Skeletal muscle satellite cell (primary cell): ENCODE measurements around the gene JMY.
"Not testable (repeated sequence)": the region's sequence is repeated elsewhere in the genome, so short reads cannot be mapped to it uniquely, and the experiment has no call there.

Experiments
- H3K27me3 ChIP-seq: 2 replicates; pipeline ENCODE4 v1.7.0; 2013; ENCODE audit warnings: low read length; ENCODE audit not compliant: control insufficient read depth, insufficient read depth
- H3K36me3 ChIP-seq: 2 replicates; pipeline ENCODE4 v1.7.0; 2013; ENCODE audit warnings: mild to moderate bottlenecking, control low read depth, low read length; ENCODE audit not compliant: insufficient read depth
- H3K4me1 ChIP-seq: 2 replicates; pipeline ENCODE4 v1.7.0; 2013; ENCODE audit warnings: low read length; ENCODE audit not compliant: control insufficient read depth, insufficient read depth
- H3K4me2 ChIP-seq: 2 replicates; pipeline ENCODE4 v1.7.0; 2013; ENCODE audit warnings: mild to moderate bottlenecking, low read length
- H3K4me3 ChIP-seq: 2 replicates; pipeline ENCODE4 v1.7.0; 2013; ENCODE audit warnings: low read length
- H3K9ac ChIP-seq: 2 replicates; pipeline ENCODE4 v1.7.0; 2013; ENCODE audit warnings: mild to moderate bottlenecking, low read depth, low read length, moderate library complexity
- H3K9me3 ChIP-seq: replicated peaks from 2 replicates; pipeline ENCODE4 v1.7.0; 2013; ENCODE audit warnings: mild to moderate bottlenecking, control low read depth, low read length

JMY gene

DNA sequence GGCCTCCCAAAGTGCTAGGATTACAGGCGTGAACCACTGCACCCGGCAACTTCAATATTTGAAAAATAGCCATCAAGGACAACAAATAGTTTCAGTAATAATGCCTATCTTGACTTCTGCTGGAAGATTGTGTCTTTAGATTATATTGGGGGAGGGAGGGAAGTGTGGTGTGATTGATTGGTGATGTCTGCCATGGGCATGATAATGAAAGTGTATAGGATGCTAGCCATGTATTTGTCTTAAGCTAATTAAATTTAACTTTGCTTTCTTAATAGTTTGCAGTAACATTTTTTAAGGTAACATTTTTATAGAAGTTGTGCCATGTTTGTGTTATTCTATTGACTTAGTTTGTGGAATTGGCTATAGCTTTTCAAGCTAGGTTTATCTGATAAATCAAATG is 4.6 kb downstream of the JMY start:
- no peaks in the 10 kb centered on the region for H3K9me3 ChIP-seq
- H3K4me1 ChIP-seq: peaks cover 15% of the 10 kb centered on the region
- no peak overlapping the region for H3K4me2 ChIP-seq
- H3K9ac ChIP-seq: no peak overlapping the region
- H3K27me3 ChIP-seq: no peaks in the 10 kb centered on the region
- no peaks in the 10 kb centered on the region for H3K36me3 ChIP-seq
- H3K4me3 ChIP-seq: no peak overlapping the region

DNA sequence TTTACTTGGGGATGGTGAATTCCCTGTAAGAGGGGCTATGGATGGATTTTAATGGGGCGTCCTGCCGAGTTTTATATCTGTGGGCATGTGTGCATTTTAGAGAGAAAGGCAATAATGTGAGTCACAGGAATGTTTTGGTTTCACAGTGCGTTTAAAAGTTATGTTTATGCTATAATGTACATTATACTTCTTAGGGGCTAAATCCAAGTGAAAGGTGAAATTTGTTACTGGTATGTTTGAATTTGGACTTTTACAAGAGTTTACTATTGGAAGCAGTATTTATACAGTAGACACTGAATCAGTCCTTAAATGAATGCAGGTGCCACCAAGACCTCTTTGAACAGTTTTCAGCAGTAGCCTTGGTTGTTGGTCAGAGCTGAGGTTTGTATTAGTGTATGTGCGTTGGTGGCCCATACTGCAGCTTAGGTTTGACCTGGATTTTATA is 5.6 kb downstream of the JMY start:
- no peaks in the 10 kb centered on the region for H3K9me3 ChIP-seq
- no peak overlapping the region for H3K9ac ChIP-seq
- no peaks in the 10 kb centered on the region for H3K36me3 ChIP-seq
- H3K4me2 ChIP-seq: no peak overlapping the region
- no peak overlapping the region for H3K4me3 ChIP-seq
- H3K27me3 ChIP-seq: no peaks in the 10 kb centered on the region
- peaks cover 15% of the 10 kb centered on the region for H3K4me1 ChIP-seq

DNA sequence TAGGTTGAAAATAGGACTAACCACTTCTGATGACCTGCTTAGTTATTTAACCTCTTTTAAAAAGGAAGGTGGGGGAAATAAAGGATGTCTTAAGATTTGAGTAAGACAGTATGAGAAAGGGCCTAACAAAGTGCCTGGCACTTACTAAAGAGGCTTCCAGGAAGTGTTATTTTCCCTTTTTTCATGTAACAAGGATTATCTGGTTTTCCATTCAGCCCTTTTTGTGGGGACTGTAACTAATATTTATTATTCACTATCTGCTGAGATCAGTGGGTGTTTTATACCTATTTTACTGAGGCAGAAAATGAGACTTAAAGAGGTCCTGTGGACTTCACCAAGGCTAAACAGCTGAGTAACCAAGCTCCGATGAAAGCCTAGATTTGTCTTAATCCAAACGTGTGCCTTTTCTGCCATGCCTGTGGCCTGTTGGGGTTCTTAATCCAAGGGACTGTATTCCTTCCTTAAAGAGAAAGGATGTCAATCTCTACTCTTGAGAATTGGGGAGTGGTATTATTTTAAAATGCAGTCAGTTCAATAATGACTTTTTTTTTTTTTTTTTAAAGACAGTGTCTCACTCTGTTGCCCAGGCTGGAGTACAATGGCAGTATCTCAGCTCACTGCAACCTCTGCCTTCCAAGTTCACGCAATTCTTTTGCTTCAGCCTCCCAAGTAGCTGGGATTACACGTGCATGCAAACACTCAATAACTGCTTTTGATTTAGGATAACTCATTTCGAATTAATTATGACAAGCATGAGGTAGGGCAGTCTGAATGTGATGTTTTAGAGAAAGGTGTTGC is 6.5 kb downstream of the JMY start:
- Histone ChIP-seq H3K4me3 (no peak overlapping the region), H3K4me1 (peaks cover 12% of the 10 kb centered on the region), H3K27me3 (no peaks in the 10 kb centered on the region), H3K4me2 (no peak overlapping the region), H3K36me3 (no peaks in the 10 kb centered on the region), H3K9ac (no peak overlapping the region), H3K9me3 (no peaks in the 10 kb centered on the region)

- no peak overlapping the region for H3K4me3 ChIP-seq
- H3K36me3 ChIP-seq: no peaks in the 10 kb centered on the region
- H3K9ac ChIP-seq: no peak overlapping the region
- H3K9me3 ChIP-seq: no peaks in the 10 kb centered on the region
- no peak overlapping the region for H3K4me2 ChIP-seq
- H3K27me3 ChIP-seq: no peaks in the 10 kb centered on the region
- H3K4me1 ChIP-seq: peaks cover 4% of the 10 kb centered on the region
These were observed 7.3 kb downstream of the JMY start for GRCh38 chr5:79243224-79243623.

GRCh38 chr5:79254067-79254466 is 18.1 kb downstream of the JMY start:
- not testable (repeated sequence) for H3K36me3 ChIP-seq, H3K4me1 ChIP-seq, H3K9ac ChIP-seq, H3K27me3 ChIP-seq, H3K9me3 ChIP-seq, H3K4me2 ChIP-seq, H3K4me3 ChIP-seq

DNA sequence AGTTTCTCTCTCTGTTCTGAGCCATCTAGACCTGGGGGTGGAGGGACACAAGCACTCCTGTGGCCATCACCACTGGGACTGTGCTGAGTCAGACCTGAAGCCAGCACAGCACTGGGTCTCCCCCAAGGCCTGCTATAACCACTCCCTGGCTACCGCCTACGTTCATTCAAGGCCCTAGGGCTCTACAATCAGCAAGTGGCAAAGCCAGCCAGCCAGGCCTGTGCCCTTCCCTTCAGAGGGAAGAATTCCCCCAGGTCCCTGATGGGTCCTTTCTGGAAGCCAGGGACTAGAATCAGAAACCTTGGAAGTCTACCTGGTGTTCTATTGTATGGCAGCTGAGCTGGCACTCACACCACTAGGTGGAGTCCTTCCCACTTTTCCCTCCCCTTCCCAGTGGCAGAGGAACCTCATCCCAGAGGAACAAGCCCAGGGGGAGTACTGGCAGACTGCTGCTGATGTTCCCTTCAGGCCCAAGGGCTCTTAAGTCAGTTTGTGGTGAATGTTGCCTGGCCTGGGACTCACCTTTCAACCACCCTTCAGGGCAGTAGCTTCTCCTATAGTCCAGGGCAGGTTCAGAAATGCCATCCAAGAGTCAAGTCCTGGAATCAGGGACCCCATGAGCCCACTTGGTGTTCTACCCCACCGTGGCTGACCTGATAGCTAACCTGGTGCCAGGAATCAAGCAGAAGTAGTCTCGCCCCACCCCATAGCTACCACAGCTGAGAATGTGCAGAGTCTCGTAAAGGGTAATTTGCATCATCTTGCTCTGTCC is 20.0 kb downstream of the JMY start:
- H3K9me3 ChIP-seq: no peaks in the 10 kb centered on the region
- no peak overlapping the region for H3K4me3 ChIP-seq
- no peaks in the 10 kb centered on the region for H3K27me3 ChIP-seq
- no peaks in the 10 kb centered on the region for H3K4me1 ChIP-seq
- no peak overlapping the region for H3K4me2 ChIP-seq
- H3K36me3 ChIP-seq: no peaks in the 10 kb centered on the region
- no peak overlapping the region for H3K9ac ChIP-seq

DNA sequence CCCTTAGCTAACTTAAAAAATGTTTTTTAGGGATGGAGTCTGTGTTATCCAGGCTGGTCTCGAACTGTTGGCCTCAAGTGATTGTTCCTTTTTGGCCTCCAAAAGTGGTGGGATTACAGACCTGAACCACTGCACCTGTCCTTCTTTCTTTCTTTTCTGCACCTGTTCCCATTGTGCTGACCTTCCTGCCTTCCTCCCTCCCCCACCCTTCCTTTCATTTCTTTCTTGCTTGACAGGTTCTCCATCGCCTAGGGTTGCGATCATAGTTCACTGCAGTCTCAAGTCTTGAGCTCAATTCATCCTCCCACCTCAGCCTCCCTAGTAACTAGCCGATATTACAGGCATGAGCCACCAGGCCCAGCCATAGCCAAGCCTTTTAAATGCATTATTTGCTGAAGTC is 20.6 kb downstream of the JMY start:
- Histone ChIP-seq H3K9me3 (no peaks in the 10 kb centered on the region), H3K4me2 (no peak overlapping the region), H3K4me1 (no peaks in the 10 kb centered on the region), H3K36me3 (no peaks in the 10 kb centered on the region), H3K4me3 (no peak overlapping the region), H3K27me3 (no peaks in the 10 kb centered on the region), H3K9ac (no peak overlapping the region)

GRCh38 chr5:79257314-79257713 is 21.4 kb downstream of the JMY start:
- Histone ChIP-seq H3K36me3 (no peaks in the 10 kb centered on the region), H3K4me1 (no peaks in the 10 kb centered on the region), H3K9ac (no peak overlapping the region), H3K27me3 (no peaks in the 10 kb centered on the region), H3K4me2 (no peak overlapping the region), H3K4me3 (no peak overlapping the region), H3K9me3 (no peaks in the 10 kb centered on the region)

GRCh38 chr5:79258801-79259200 is 22.9 kb downstream of the JMY start:
- H3K4me1 ChIP-seq: no peaks in the 10 kb centered on the region
- no peaks in the 10 kb centered on the region for H3K36me3 ChIP-seq
- no peaks in the 10 kb centered on the region for H3K9me3 ChIP-seq
- H3K4me2 ChIP-seq: no peak overlapping the region
- no peak overlapping the region for H3K4me3 ChIP-seq
- no peaks in the 10 kb centered on the region for H3K27me3 ChIP-seq
- no peak overlapping the region for H3K9ac ChIP-seq

DNA sequence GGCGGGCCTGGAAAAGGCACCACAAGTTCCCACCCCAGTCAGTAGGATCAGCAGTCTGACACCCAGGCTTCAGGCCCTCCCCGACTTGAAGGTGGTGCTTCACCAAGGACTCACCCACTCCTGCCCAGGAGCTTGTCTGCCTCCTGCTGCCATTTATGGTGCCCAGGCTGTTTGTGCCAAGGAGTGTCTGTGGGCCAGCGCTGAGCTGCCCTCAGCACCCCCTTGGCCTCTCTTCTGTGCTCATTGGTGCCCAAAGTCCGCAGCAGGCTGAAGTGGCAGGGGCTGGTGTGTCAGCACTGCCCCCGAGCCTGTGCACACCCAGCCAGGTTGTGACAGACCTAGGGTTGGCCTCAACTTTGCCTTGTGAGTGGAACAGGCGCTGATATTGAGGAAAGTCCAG is 23.5 kb downstream of the JMY start:
- Histone ChIP-seq H3K9me3 (no peaks in the 10 kb centered on the region), H3K9ac (no peak overlapping the region), H3K4me3 (no peak overlapping the region), H3K4me1 (no peaks in the 10 kb centered on the region), H3K4me2 (no peak overlapping the region), H3K36me3 (no peaks in the 10 kb centered on the region), H3K27me3 (no peaks in the 10 kb centered on the region)

GRCh38 chr5:79259810-79260209 is 23.9 kb downstream of the JMY start:
- Histone ChIP-seq H3K4me3 (no peak overlapping the region), H3K4me1 (no peaks in the 10 kb centered on the region), H3K9me3 (no peaks in the 10 kb centered on the region), H3K9ac (no peak overlapping the region), H3K4me2 (no peak overlapping the region), H3K36me3 (no peaks in the 10 kb centered on the region), H3K27me3 (no peaks in the 10 kb centered on the region)

- no peak overlapping the region for H3K9ac ChIP-seq
- H3K9me3 ChIP-seq: no peaks in the 10 kb centered on the region
- no peak overlapping the region for H3K4me3 ChIP-seq
- no peaks in the 10 kb centered on the region for H3K36me3 ChIP-seq
- H3K27me3 ChIP-seq: no peaks in the 10 kb centered on the region
- H3K4me2 ChIP-seq: no peak overlapping the region
- no peaks in the 10 kb centered on the region for H3K4me1 ChIP-seq
These were observed 26.0 kb downstream of the JMY start for GRCh38 chr5:79261897-79262296.
